HT1080 (cell line): ENCODE results near the gene POLG2. TPM values are rescaled to one million over a fixed set of nuclear protein-coding genes. Genes with fewer than 3 reads are reported as not detected.
"Not testable (repeated sequence)": the region's sequence is repeated elsewhere in the genome, so short reads cannot be mapped to it uniquely, and the experiment has no call there.

ENCODE experiments used
- DNase-seq: peaks from one replicate; pipeline ENCODE4 v3.0.0-alpha.2; 2015; ENCODE audit warnings: low read depth
- small RNA-seq: library from RNA; depleted of rRNA; stranded (forward); fragments of <200 nt; gene quantifications from one replicate; pipeline ENCODE3, GENCODE V24; 2014
- total RNA-seq: library from RNA; depleted of rRNA; stranded (reverse); fragments of >200 nt; shearing (Covaris generic); gene quantifications from 2 replicates; pipeline ENCODE4 v1.2.3, GENCODE V29; 2014; rRNA removed

Gene POLG2
- total RNA-seq, 1 experiment from 2014 or later: 11.6 TPM

GRCh38 chr17:64441772-64442540 is 54.9 kb downstream of the POLG2 start:
- peak; percentile 74 for DNase-seq

- DNase-seq: no peak
Measured at GRCh38 chr17:64439956-64440355, 56.9 kb downstream of the POLG2 start.

- not testable (repeated sequence) for DNase-seq
Measured at GRCh38 chr17:64439521-64439920, 57.3 kb downstream of the POLG2 start.

GRCh38 chr17:64437944-64438525 is 58.8 kb downstream of the POLG2 start:
- DNase-seq: no peak

GRCh38 chr17:64431534-64431933 is 65.3 kb downstream of the POLG2 start:
- DNase-seq: no peak

- DNase-seq: not testable (repeated sequence)
Measured at GRCh38 chr17:64430036-64430435, 66.8 kb downstream of the POLG2 start.

- no peak for DNase-seq
Measured at GRCh38 chr17:64428406-64428805, 68.4 kb downstream of the POLG2 start.

Small RNAs within 50 kb of the gene (small RNA-seq; reads per million reads assigned to genes)
- not detected for gene ATP5MFP4

Other genes with a start within 250 kb of the POLG2 start
- gene TEX2, start 233.8 kb downstream of the POLG2 start, total RNA-seq: 15.0 and 15.2 TPM in 2 replicates
- 0.27 and 0.43 TPM in 2 replicates for gene PECAM1, start 106.2 kb downstream of the POLG2 start, total RNA-seq
- gene MILR1, start 47.9 kb downstream of the POLG2 start, total RNA-seq: 7.3 and 8.2 TPM in 2 replicates
- gene DDX5, start 9.2 kb upstream of the POLG2 start, total RNA-seq: 250 and 611 TPM in 2 replicates
- 18.5 and 21.6 TPM in 2 replicates for gene CEP95, start 9.9 kb upstream of the POLG2 start, total RNA-seq
- 50.0 and 53.7 TPM in 2 replicates for gene SMURF2, start 165.3 kb upstream of the POLG2 start, total RNA-seq